Activated CD8-positive, alpha-beta memory T cell treated with anti-CD3 and anti-CD28 coated beads, Interleukin-2, amount 50 U/mL, for 24 hours (primary cell): ENCODE results near the gene SFXN2.

Experiments used
- DNase-seq: peaks from one replicate; pipeline ENCODE4 v3.0.0-alpha.2; 2020; ENCODE audit errors: extremely low read depth

SFXN2 gene

GRCh38 chr10:102777711-102778453 is 63.4 kb downstream of the SFXN2 start:
- no peak for DNase-seq

- DNase-seq = no peak
Measured at GRCh38 chr10:102778781-102779180, 64.3 kb downstream of the SFXN2 start.

GRCh38 chr10:102779680-102780526 is 65.5 kb downstream of the SFXN2 start:
- DNase-seq = no peak

GRCh38 chr10:102780527-102780808 is 66.0 kb downstream of the SFXN2 start:
- no peak for DNase-seq

- DNase-seq = no peak
Measured at GRCh38 chr10:102781090-102781920, 66.9 kb downstream of the SFXN2 start.

- DNase-seq = no peak
Measured at GRCh38 chr10:102781921-102782557, 67.6 kb downstream of the SFXN2 start.

- no peak for DNase-seq
Measured at GRCh38 chr10:102782673-102783551, 68.5 kb downstream of the SFXN2 start.

GRCh38 chr10:102783568-102783967 is 69.1 kb downstream of the SFXN2 start:
- DNase-seq = no peak

- no peak for DNase-seq
Measured at GRCh38 chr10:102785818-102786217, 71.4 kb downstream of the SFXN2 start.

- DNase-seq = no peak
Measured at GRCh38 chr10:102791754-102792395, 77.4 kb downstream of the SFXN2 start.
